Right lobe of liver (tissue), 4 donors: ENCODE data around the gene KMT2A.

Source experiments
- CTCF ChIP-seq, 4 donors: fragments of 200-600 bp in 3 of 4; fragments of 450-650 bp in 1 of 4; IDR thresholded peaks; one replicate each; pipeline versions ENCODE4 v1.5.1 to v1.8.0; 2016 to 2022; ENCODE audit warnings: antibody characterized with exemption in 4 of 4, mild to moderate bottlenecking in 2 of 4
- POLR2A ChIP-seq: fragments of 450-650 bp; IDR thresholded peaks from one replicate; pipeline ENCODE4 v1.6.1; 2017; ENCODE audit warnings: antibody characterized with exemption, mild to moderate bottlenecking
- donor health status: DM: no; HTN: no; CAD: no.
- donor health status: DM: no; HTN: no; CAD: no.
- donor health status: DM: no; HTN: yes; CAD: no.

GRCh38 chr11:118401151-118401879, 35.0 kb upstream of the KMT2A start, which contains the start of gene ATP5MG:
- no peak for TF ChIP-seq CTCF (IDR thresholded peaks at IDR 0.05)
- TF ChIP-seq POLR2A, result peak; percentile 62
